ENCODE measurements around the gene MAP1LC3A.

MAP1LC3A gene

DNA sequence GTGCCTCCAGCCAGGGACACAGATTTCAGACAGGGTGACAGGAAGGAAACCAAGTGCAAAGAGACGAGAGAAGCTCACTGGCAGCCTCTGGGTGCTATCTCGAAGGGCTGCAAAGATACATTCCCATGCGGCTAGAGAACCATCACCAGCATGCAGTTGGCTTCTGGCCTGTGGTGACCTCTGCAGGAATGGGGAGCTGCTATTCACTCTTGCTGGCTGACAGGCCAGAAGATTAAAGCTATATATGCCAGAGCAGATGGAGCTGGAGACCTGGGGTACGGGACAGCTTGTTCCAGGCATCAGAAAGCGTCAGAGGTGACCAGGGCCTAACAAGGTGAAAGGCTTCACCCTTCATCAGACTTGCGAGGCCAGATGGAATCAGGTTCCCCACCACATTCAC is 20.0 kb downstream of the MAP1LC3A start:
- no peak for DNase-seq

DNA sequence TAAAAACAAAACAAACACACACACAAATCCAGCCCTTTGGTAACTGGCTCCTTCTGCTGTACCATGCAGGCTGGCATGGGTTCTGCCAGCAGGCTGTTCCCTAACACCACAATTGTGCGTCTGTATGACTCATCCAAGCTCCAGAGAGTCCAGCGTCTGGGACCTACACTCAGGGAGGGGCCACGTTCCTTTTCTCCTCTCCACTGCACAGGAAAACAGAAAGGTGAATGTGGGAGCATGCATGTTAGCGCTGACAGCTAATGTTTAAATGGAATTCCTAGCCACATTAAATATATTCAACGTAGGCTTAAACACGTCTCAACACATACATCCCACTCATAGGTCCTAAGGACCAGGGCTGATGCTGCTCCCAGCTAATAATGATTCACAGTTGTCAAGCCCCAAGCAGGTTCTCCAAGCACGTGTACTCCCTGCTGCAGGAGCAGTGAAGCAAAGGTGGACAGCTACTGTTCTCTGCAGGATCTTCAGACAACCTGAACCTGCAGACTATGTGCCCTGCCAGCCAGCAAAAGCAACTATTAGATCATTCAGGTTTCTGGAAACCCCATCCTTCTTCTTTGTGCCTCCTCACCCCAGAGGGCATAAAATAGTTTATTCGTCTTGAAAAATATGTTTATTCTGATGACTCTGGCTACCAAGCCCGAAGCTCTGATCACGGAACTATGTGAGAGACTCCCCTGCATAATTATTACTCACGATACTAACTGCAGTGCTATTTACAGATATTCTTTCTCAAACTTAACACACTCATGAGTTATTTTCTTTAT is 20.9 kb downstream of the MAP1LC3A start:
- no peak for DNase-seq

DNA sequence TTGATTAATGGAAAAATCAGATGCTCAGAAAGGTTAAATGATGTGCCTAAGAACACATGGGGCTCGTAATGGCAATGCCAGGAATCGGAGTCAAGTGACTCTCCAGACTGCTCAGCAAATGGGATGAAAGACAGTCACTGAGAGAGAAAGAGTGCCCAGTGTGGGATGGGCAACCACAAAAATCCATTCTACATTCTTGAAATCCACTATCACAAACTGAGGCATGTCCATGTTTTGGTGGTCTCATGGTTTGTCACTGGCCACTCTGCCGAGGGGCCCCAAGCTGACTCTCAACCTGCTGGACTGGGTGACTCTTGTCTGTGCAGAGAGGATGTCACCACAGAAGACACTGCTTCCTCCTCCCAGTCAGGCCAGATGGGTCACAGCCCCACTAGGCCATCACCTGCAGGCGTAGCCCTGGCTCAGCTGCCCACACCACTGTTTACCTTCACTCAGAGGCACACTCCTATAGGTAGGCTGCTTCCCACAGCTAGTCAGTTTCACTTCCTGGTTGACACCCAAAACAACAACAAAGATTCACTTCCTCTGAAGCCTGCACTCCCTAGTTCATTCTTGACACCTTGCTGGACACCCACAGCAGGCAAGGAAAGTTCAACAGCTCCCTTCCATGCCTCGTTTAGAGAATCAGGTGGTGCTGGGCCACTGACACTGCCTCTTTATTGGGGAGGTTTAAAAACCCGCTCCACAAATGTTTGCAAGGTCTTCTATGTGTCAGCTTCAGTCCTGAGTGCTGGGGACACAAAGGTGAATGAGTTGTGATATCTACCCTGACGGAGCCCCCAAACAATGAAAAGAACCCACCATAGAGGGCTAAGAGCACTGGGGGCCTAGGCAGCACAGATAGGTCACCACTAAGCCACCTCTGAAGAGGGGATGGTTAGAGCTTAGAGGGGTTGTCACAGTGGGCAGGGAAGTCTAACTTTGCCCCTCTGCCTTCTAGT is 21.7 kb downstream of the MAP1LC3A start:
- DNase-seq, result no peak

- DNase-seq, result peak; percentile 13
Measured at GRCh38 chr20:34581341-34582184, 23.0 kb downstream of the MAP1LC3A start.

- DNase-seq, result no peak
Measured at GRCh38 chr20:34582221-34582620, 23.7 kb downstream of the MAP1LC3A start.

GRCh38 chr20:34582911-34583310 is 24.4 kb downstream of the MAP1LC3A start:
- DNase-seq, result no peak

DNA sequence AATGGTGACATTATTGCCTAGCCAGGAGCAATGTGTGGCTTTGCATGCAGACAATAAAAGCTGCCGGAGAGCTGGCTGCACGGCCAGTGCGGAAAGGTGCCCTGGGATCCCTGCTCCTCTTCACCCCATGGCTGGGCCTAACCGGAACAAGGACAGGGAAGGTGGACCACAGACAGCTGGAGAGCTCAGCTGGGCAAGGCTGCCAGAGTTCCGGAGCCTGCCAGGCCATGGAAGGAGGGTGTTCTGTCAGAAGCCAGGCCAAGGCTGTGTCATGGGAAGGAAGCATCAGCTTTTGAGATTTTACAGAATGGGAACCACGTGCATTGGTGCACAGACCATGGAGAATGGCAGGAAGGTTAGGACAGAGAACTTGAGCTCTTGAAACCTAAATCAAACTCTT is 25.0 kb downstream of the MAP1LC3A start:
- DNase-seq, result no peak

DNA sequence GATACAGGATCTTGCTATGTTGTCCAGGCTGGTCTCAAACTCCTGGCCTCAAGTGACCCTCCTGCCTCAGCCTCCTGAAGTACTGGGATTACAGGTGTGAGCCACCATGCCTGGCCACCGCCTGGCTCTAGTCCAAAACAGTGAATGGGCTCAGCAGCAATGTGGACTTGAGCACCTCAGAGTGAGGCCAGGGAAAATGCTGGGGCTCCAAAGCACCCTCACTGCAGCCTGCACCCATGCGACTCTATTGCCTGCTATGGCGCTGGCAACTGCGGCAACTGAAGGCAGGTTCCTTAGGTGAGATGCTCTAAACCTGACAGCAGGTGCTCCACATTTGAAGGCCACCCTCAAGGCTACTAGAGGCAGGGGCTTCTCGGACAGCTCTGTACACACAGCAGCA is 26.5 kb downstream of the MAP1LC3A start:
- DNase-seq, result no peak

DNA sequence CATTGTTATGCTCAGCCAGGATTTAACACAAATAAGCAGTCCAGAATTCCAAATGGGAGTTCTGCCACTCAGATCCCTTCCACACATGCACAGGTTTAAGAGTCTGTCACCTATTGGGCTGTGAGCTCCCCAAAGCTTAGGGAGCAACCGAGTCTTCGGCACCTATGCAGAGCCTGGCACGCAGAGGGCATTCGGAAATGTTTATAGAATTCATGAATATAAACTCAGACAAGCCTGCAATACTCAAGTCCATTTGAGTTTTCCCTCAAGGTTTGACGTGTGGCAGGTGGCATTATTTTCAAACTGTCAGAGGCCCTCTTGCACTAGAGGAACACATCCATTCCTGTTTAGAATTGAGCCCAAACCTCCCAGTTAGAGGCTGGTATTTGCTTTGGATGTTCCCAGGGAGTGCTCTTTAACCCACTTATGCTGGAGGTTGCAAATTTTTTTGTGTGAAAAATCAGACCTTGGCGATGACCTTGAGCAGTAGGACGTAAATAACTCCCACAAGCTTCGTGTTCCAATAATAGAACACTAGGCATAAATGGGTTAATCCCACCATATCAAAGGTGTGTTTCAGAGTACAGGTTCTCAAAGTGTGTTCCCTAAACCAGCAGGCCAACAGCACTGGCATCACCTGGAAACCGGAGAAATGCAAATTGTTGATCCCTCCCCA is 28.1 kb downstream of the MAP1LC3A start:
- no peak for DNase-seq

DNA sequence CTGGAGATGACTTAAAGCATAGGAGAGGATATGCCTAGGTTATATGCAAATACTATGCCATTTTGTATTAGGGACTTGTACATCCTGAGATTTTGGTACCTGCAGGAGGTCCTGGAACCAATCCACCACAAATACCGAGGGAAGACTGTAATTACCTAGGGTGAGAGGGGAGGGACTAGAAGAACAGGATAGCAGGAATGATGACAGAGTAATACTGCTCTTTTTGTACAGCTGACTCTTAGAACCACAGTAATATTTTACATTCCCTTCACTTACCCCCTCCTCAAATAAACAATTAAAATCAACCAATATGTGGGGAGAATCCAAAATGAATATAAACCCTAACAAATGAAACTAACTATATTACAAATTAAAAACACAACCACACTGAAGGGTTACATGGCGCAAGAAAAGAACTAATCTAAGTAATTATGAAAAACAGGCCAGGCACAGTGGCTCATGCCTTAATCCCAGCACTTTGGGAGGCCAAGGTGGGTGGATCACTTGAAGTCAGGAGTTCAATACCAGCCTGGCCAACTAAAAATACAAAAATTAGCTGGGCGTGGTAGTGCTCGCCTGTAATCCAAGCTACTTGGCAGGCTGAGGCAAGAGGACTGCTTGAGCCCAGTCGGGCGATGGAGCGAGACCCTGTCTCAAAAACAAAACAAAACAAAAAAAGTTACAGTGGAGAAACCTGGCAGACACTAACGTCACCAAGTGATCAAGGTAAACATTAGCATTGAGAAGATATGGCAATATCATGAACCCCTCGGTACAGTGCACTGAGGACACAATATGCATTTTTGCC is 37.1 kb downstream of the MAP1LC3A start:
- DNase-seq, result no peak

GRCh38 chr20:34600892-34601653 is 42.6 kb downstream of the MAP1LC3A start:
- DNase-seq, result no peak

GRCh38 chr20:34604980-34605788 is 46.7 kb downstream of the MAP1LC3A start:
- no peak for DNase-seq

DNA sequence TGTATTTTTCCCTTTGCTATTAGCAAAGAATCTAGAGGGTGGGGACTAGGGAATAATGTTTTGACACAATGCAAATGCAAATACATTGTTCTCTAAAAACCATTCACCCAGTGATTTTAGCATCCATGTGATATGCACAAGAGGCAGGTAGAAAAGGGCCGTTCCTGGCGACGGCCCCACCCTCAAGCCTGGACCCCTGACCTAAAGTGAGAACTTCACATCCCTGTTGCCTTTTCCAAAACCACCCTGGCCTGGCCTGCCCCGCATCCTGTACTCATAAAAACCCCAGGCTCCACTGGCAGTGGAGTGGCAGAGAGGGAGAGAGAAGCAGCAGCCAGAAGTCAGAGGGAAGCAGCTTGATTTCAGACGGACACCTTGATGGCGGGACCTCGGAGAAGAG is 48.5 kb downstream of the MAP1LC3A start:
- DNase-seq, result no peak
